IPS DF 6.9 (cell line): Measurements from ENCODE around the gene GP9.

ENCODE experiments used
- DNase-seq: peaks from one replicate; pipeline ENCODE4 v3.0.0-alpha.2; 2013; ENCODE audit warnings: low read depth, low spot score
- H3K27ac ChIP-seq: one replicate; pipeline ENCODE4 v1.5.1; 2013; ENCODE audit warnings: low read length, control low read depth
- H3K27me3 ChIP-seq: 2 replicates; pipeline ENCODE4 v1.6.1; 2013; ENCODE audit warnings: mild to moderate bottlenecking, low read length; ENCODE audit not compliant: control insufficient read depth, insufficient read depth
- H3K36me3 ChIP-seq: 2 replicates; pipeline ENCODE4 v1.6.1; 2013; ENCODE audit warnings: low read length; ENCODE audit not compliant: control insufficient read depth, insufficient read depth
- H3K4me1 ChIP-seq: 2 replicates; pipeline ENCODE4 v1.6.1; 2013; ENCODE audit warnings: low read length; ENCODE audit not compliant: control insufficient read depth, insufficient read depth
- H3K4me3 ChIP-seq: 2 replicates; pipeline ENCODE4 v1.5.1; 2013; ENCODE audit warnings: mild to moderate bottlenecking, low read length
- H3K9me3 ChIP-seq: 2 replicates; pipeline ENCODE4 v1.6.1; 2013; ENCODE audit warnings: low read length, inconsistent platforms; ENCODE audit not compliant: control insufficient read depth, insufficient read depth
- WGBS: extraction: QIAGEN DNeasy Blood & Tissue Kit; methylation state at CpG from one replicate; pipeline ENCODE4 v1.1.7; 2013; ENCODE audit warnings: mixed read lengths, missing lambda C conversion rate; ENCODE audit not compliant: insufficient read length, insufficient coverage; 5-methylcytosine and 5-hydroxymethylcytosine counted together

Gene GP9

GRCh38 chr3:129051871-129052340 lies 8.7 kb upstream of the GP9 start:
- Histone ChIP-seq H3K4me3 (no peak overlapping the region), H3K9me3 (no peaks in the 10 kb centered on the region), H3K36me3 (no peaks in the 10 kb centered on the region), H3K27me3 (0 out of 2 replicates have a peak, but pooled peaks cover 1% of the 10 kb centered on the region), H3K27ac (no peak overlapping the region), H3K4me1 (no peaks in the 10 kb centered on the region; the same call in 1 of the 2 replicates)
- DNase-seq = no peak
- WGBS = no CpG with 5 or more reads among the region's 5 CpGs

GRCh38 chr3:129052675-129053074 lies 7.9 kb upstream of the GP9 start:
- Histone ChIP-seq H3K4me3 (no peak overlapping the region), H3K27ac (no peak overlapping the region), H3K27me3 (no peaks in the 10 kb centered on the region), H3K4me1 (no peaks in the 10 kb centered on the region), H3K36me3 (no peaks in the 10 kb centered on the region), H3K9me3 (no peaks in the 10 kb centered on the region)
- DNase-seq = no peak
- no CpG with 5 or more reads among the region's 6 CpGs for WGBS

DNA sequence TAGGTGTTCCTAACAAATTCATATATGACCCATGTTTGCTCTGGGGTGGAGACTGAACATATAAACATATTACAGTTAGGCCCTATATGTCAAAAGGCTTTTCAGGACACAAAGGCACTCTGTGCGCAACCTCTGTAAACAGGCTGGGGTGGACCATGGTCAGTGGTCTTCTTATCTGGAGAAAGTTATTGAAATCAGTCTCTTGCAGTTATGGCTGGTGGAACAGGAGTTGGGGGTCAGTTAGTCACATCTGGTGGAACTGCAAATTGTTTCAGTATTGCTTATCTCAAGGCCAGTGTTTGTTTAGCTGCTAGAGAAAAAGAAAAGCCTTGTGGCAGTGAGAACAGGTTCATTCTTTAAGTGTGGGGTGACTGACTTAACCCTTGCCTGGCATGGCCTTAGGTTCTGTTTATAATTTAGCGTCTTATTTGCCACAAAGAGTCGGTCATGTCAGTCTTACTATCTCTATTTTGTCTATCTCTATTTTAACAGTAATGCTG lies 5.9 kb upstream of the GP9 start:
- no peaks in the 10 kb centered on the region for H3K4me1 ChIP-seq
- no CpG with 5 or more reads among the region's 3 CpGs for WGBS

GRCh38 chr3:129056451-129057173 lies 4.0 kb upstream of the GP9 start:
- no CpG with 5 or more reads among the region's 9 CpGs for WGBS
- H3K4me3 ChIP-seq = no peak overlapping the region
- H3K4me1 ChIP-seq = no peaks in the 10 kb centered on the region

More for the DNA sequence above, 5.9 kb upstream of the GP9 start:
- DNase-seq = no peak
- Histone ChIP-seq H3K27ac (no peak overlapping the region), H3K9me3 (no peaks in the 10 kb centered on the region), H3K36me3 (no peaks in the 10 kb centered on the region), H3K27me3 (no peaks in the 10 kb centered on the region), H3K4me3 (no peak overlapping the region)

GRCh38 chr3:129057249-129057648 lies 3.3 kb upstream of the GP9 start:
- H3K27me3 ChIP-seq = no peaks in the 10 kb centered on the region
- no peak for DNase-seq
- H3K4me3 ChIP-seq = no peak overlapping the region
- H3K4me1 ChIP-seq = no peaks in the 10 kb centered on the region
- H3K27ac ChIP-seq = no peak overlapping the region
- H3K9me3 ChIP-seq = no peaks in the 10 kb centered on the region
- no CpG with 5 or more reads among the region's 4 CpGs for WGBS
- H3K36me3 ChIP-seq = no peaks in the 10 kb centered on the region

More at GRCh38 chr3:129056451-129057173, 4.0 kb upstream of the GP9 start:
- Histone ChIP-seq H3K36me3 (no peaks in the 10 kb centered on the region), H3K9me3 (no peaks in the 10 kb centered on the region), H3K27me3 (no peaks in the 10 kb centered on the region), H3K27ac (no peak overlapping the region)
- no peak for DNase-seq

DNA sequence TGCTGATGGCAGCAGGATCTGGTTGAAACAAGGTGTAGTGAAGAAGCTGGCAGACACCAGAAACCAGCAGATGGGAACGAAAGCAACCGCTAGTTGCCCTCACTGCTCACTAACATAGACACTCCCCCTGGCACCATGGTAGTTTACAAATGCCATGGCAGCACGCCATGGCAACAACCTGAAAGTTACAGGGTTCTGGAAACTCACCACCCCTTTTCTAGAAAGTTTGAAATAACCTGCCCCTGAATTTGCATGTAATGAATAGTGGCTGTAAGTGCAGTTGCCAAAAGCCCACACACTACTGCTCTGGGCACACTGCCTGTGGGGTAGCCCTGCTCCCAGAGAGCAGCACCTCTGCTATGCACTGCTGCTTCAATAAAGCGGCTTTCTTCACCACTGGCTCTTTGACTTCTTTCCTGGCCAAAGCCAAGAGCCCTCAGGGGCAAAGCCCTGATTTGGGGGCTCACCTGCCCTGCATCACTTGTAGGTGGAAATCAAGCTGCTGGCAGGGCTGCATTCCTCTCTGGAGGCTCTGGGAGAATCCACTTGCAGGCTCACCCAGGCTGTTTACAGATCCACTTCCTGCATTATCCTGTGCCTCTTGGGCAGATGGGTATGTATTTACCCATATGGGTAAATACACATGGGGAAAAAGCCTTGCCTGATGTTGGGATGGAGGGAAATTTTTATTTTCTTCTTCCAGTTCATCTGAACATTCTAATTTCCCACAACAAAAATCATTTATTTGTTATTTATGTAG lies 2.0 kb upstream of the GP9 start:
- no peaks in the 10 kb centered on the region for H3K4me1 ChIP-seq
- no peak overlapping the region for H3K4me3 ChIP-seq
- DNase-seq = no peak
- no CpG with 5 or more reads among the region's 4 CpGs for WGBS
- no peak overlapping the region for H3K27ac ChIP-seq
- no peaks in the 10 kb centered on the region for H3K27me3 ChIP-seq
- no peaks in the 10 kb centered on the region for H3K36me3 ChIP-seq
- no peaks in the 10 kb centered on the region for H3K9me3 ChIP-seq

DNA sequence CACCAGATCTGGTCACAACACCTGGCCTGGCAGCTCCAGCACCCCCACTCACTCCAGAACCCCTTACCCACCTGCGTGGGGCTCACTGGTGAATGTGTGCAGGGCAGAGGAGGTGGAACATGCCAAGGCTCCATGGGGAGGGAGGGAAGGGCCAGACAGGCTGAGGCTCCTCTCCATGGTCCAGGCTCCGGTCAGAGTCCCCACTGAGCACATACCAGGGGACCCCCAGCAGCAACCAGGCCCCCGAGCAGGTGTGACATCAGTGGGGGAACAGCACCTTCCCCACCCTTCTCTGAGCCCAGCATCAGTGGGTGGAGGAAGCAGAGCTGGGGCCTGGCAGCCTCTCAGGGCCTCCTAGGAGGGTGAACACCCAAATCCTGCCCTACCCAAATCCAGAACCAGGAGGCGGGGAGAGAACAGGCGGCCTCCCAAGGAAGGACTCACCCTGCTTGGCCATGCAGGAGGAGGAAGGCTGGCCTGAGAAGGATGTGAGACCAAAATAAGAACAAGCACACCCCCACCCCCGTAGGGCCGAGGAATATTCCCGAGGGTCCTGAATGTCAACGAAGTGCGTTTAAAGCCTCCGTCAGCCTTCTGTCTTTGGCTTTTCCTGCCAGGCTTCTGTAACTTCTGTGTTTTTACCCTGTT lies 1.1 kb upstream of the GP9 start:
- Histone ChIP-seq H3K27ac (no peak overlapping the region), H3K36me3 (no peaks in the 10 kb centered on the region), H3K4me1 (no peaks in the 10 kb centered on the region), H3K4me3 (no peak overlapping the region), H3K27me3 (no peaks in the 10 kb centered on the region), H3K9me3 (no peaks in the 10 kb centered on the region)
- no CpG with 5 or more reads among the region's 11 CpGs for WGBS
- no peak for DNase-seq

- Histone ChIP-seq H3K27me3 (no peaks in the 10 kb centered on the region), H3K27ac (no peak overlapping the region), H3K36me3 (no peaks in the 10 kb centered on the region), H3K9me3 (no peaks in the 10 kb centered on the region), H3K4me1 (no peaks in the 10 kb centered on the region), H3K4me3 (no peak overlapping the region)
- WGBS = no CpG with 5 or more reads among the region's 19 CpGs
- DNase-seq = no peak
Measured at GRCh38 chr3:129061023-129061887, 676 bp downstream of the GP9 start.

- no CpG with 5 or more reads among the region's 32 CpGs for WGBS
- H3K36me3 ChIP-seq = no peaks in the 10 kb centered on the region
- H3K27ac ChIP-seq = no peak overlapping the region
- no peaks in the 10 kb centered on the region for H3K4me1 ChIP-seq
- DNase-seq = no peak
- no peaks in the 10 kb centered on the region for H3K9me3 ChIP-seq
- no peaks in the 10 kb centered on the region for H3K27me3 ChIP-seq
- H3K4me3 ChIP-seq = no peak overlapping the region
Measured at GRCh38 chr3:129061888-129062834, 1.6 kb downstream of the GP9 start.
